HG03196 (cell line): ENCODE results near the gene RHPN2.
"Not testable (repeated sequence)": the region's sequence is repeated elsewhere in the genome, so short reads cannot be mapped to it uniquely, and the experiment has no call there.

Experiments used
- ATAC-seq: cut with Tn5 transposase; IDR thresholded peaks from one replicate; pipeline ENCODE4 v1.9.1; 2021; ENCODE audit not compliant: unreplicated experiment

The RHPN2 gene

DNA sequence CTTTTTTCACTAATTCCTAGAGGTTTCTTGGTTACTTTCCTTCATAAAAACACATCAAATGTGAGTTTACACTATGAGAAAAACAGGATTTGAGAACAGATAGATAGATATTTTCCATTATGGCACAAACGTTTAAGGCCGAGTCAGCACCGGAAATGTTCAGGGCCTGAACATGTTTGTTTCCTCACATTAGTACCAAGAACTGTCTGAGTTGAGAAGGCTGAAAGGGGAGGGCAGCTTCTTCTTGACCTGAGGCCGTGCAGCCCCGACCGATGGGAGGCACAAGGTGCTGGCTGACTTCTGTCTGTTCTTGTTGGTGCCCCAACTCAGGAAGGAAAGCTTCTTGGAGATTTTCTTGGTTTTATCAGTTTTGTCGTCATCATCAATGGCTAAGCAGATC, 84.9 kb downstream of the RHPN2 start:
- not testable (repeated sequence) for ATAC-seq

GRCh38 chr19:32977813-32978212, 86.9 kb downstream of the RHPN2 start:
- ATAC-seq: not testable (repeated sequence)

GRCh38 chr19:32977280-32977679, 87.4 kb downstream of the RHPN2 start:
- ATAC-seq: no peak

DNA sequence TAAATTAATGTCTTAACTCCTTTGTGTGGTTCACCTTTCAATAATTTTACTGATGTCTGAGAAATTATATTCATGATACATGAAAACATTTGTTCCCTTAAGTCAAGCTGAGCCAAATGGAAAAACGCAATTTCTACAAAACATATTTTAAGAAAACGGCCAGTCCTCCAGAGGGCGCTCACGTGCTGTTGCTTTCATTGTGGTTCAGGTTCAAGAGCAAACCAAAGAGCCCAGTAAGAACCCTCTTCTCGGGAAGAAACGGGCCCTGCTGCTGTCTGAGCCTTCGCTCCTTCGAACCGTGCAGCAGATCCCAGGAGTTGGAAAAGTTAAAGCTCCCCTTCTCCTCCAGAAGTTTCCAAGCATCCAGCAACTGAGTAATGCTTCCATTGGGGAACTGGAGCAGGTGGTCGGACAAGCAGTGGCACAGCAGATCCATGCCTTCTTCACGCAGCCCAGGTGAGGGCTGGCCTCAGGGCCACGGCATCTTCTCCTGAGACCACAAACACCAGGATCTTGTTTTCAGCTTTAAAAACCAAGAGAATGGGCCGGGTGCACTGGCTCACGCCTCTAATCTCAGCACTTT, 88.4 kb downstream of the RHPN2 start:
- ATAC-seq: no peak

- peak; percentile 97 for ATAC-seq
Measured at GRCh38 chr19:32971715-32972540, 92.8 kb downstream of the RHPN2 start, which contains the start of the genes CEP89 and FAAP24. Gene CEP89, minus strand, starts transcription at chr19:32971958. Its CDS starts 84 bp downstream, at chr19:32971874. Gene FAAP24, plus strand, starts transcription at chr19:32972242. Its CDS starts 955 bp downstream, at chr19:32973197.

- ATAC-seq: no peak
Measured at GRCh38 chr19:32971012-32971595, 93.6 kb downstream of the RHPN2 start.

DNA sequence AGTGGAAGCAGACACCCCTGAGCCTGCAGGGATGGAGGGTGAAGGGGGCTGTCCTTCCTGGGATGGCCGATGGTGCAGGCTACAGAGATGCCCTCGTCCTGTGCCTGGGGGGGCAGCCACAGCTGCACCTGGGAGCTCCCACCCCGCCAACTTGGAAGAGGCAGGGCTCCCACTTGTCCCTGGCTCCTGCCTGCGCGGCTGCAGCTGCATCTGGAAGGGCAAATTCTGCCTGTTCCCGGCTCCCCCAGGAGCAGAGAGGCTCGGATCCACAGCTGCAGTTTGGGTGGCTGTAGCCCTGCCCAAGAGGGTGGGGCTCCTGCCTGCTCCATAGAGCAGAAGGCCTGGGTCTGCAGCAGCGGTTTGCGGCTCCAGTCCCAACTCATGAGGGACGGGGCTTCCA, 95.1 kb downstream of the RHPN2 start:
- ATAC-seq: no peak

- ATAC-seq: no peak
Measured at GRCh38 chr19:32966750-32967149, 97.9 kb downstream of the RHPN2 start.

DNA sequence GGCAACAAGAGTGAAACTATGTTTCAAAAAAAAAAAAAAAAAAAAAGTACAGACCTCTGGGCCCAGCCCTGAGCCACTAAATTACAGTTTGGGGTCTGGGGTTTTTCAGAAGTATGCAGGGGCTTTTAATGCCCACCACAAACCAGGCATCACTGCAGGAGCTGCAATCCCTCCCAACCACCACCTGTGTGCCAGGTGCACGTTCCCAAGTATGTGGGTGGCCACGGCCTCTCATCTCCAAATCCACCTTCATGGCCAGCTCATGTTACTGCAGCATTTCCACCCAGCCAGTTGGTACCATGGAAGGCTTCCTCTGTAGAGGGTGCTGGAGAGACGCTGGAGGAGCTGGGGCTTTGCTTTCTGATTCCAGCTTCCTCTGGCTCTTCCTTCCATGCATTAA, 119.4 kb downstream of the RHPN2 start:
- ATAC-seq: no peak

DNA sequence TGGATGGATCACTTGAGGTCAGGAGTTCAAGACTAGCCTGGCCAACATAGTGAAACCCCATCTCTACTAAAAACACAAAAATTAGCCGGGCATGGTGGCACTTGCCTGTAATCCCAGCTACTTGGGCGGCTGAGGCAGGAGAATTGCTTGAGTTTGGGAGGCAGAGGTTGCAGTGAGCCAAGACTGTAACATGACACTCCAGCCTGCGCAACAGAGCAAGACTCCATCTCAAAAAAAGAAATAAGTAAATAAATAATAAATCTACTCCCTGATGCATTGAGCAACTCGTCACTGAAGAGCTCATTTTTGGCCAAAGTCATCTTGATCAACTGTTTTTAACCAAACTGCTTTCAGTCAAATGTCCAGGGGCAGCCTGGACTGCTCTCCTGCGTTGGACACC, 123.4 kb downstream of the RHPN2 start:
- ATAC-seq: not testable (repeated sequence)

DNA sequence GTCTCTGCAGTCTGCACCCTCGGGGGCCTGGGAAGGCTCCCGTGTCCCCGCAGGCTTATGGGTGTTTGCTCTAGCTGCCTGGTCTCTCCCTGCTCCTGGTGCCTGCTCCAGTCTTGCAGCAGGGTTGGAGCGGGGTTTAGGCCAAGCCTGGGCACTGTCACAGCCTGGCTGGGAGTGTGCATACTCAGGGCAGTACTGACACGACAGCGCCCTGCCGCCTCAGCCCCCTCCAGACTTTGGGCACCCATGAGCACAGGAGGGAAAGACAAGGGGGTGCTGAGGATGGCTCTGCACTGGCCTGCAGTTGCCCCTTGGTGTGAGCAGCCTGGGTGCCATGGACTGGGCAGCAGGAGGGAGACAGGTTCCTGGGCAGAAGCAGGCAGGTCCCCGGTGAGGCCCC, 128.6 kb downstream of the RHPN2 start:
- no peak for ATAC-seq

GRCh38 chr19:32935629-32936028, 129.1 kb downstream of the RHPN2 start:
- ATAC-seq: no peak

GRCh38 chr19:32933571-32933970, 131.1 kb downstream of the RHPN2 start:
- no peak for ATAC-seq

- ATAC-seq: no peak
Measured at GRCh38 chr19:32930567-32930966, 134.1 kb downstream of the RHPN2 start.

GRCh38 chr19:32928806-32929205, 135.9 kb downstream of the RHPN2 start:
- ATAC-seq: no peak
